ENCODE results near the gene GARIN6. TPM values are rescaled to one million over a fixed set of nuclear protein-coding genes. Genes with fewer than 3 reads are reported as not detected.
"Not testable (repeated sequence)": the region's sequence is repeated elsewhere in the genome, so short reads cannot be mapped to it uniquely, and the experiment has no call there.

The GARIN6 gene
- not detected in 2 replicates for total RNA-seq (2014; rRNA removed; shearing (Covaris generic); ENCODE audit: low replicate concordance)

DNA sequence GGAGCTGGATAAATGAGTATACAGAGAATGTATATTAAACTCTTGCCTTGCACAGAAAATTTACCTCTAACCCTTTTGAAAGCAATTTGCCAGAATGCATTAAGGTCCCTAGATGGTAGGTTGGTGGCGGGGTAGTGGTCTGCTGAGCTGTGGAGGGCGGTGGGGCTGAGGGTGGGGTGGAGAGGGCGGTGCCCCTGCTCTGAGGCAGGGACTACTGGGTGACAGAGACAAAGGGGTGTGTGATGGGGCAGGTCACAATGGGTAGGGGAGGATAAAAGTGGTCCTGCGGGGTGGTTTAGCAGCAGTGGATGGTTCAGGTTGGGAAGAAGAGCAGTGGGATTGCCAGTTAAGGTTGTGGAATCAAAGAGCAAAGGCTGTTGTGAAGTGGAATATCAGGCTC is at the start of gene GARIN6:
Gene GARIN6, plus strand, starts transcription at position 301 of the 400 bp plus-strand sequence. CDS start 422 bp downstream, outside the sequence.
- DNase-seq: no peak
- H3K36me3 ChIP-seq: no peaks in the 10 kb centered on the region
- H3K27me3 ChIP-seq: no peaks in the 10 kb centered on the region
- no peak within 1 kb of the TSS for H3K4me3 ChIP-seq
- no peaks in the 10 kb centered on the region for H3K9me3 ChIP-seq

GRCh38 chr12:99598785-99599184 is 48.8 kb upstream of the GARIN6 start:
- no peak for DNase-seq
- Histone ChIP-seq H3K27me3 (no peaks in the 10 kb centered on the region; the same call in 1 of the 2 replicates), H3K9me3 (no peaks in the 10 kb centered on the region), H3K36me3 (no peaks in the 10 kb centered on the region), H3K4me3 (no peak overlapping the region)

GRCh38 chr12:99600388-99600787 is 47.2 kb upstream of the GARIN6 start:
- Histone ChIP-seq H3K36me3 (no peaks in the 10 kb centered on the region), H3K9me3 (no peaks in the 10 kb centered on the region), H3K27me3 (no peaks in the 10 kb centered on the region; the same call in 1 of the 2 replicates), H3K4me3 (no peak overlapping the region)
- DNase-seq: no peak

- no peak overlapping the region for H3K4me3 ChIP-seq
- no peak for DNase-seq
- H3K27me3 ChIP-seq: no peaks in the 10 kb centered on the region
- H3K9me3 ChIP-seq: no peaks in the 10 kb centered on the region
- H3K36me3 ChIP-seq: no peaks in the 10 kb centered on the region
Observed at GRCh38 chr12:99609455-99610181, 37.9 kb upstream of the GARIN6 start.

DNA sequence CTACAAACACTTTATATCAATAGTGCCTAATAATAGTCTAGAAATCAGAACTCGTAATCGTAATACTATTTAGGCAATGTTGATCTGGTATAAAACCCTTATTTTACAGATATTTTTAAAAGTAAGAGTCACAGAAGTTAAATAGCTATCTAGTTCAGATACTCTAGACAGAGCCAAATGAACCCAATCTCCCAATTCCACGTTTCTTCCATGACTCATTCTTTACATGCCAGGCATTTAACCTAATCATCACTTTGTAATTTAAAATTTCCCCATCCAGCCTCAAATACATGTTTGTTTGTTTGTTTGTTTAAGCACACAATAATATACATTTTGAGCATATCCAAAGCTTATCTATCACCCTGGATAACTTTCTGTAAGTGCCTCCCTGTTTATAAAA is 36.4 kb upstream of the GARIN6 start:
- no peaks in the 10 kb centered on the region for H3K36me3 ChIP-seq
- no peak overlapping the region for H3K4me3 ChIP-seq
- H3K9me3 ChIP-seq: no peaks in the 10 kb centered on the region
- DNase-seq: no peak
- H3K27me3 ChIP-seq: no peaks in the 10 kb centered on the region

DNA sequence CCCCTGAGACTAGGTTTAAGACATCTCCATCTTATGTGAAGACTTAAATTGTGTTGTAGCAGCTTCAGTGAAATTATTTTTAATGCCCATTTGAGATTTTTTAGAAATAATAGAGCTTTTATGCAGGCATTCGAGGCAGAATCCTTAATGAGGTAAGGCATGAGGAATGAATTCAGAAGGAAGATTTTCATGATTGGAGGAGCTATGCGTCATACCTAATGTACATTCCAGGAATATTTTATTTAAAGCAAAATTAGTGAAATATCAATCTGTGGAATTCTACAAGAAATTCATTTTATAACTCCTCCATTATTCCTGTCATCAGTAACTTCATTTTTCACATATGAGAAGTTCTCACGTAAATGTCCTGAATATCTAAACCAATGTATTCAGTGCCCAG is 36.0 kb upstream of the GARIN6 start:
- DNase-seq: no peak
- H3K36me3 ChIP-seq: no peaks in the 10 kb centered on the region
- H3K27me3 ChIP-seq: no peaks in the 10 kb centered on the region
- no peak overlapping the region for H3K4me3 ChIP-seq
- H3K9me3 ChIP-seq: no peaks in the 10 kb centered on the region

DNA sequence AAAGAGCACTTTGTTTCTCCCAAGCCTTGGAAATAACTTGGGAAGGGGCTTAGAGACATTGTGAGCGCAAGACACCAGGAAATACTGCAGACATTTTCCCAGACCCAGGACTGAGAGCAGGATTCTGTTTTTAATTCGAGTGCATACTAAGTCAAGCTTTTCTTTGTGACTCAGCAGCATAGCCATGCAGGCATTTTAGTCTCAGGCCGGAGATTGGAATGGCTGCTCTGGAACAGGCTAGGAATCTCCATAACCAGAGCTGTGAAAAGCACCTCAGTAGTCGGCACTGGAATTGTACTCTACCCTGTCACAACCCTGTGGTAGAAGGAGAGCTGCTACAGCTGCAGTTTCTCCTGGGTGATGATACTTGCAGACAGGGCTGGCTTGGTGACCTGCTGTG is 28.9 kb upstream of the GARIN6 start:
- H3K4me3 ChIP-seq: no peak overlapping the region
- H3K27me3 ChIP-seq: no peaks in the 10 kb centered on the region
- DNase-seq: no peak

DNA sequence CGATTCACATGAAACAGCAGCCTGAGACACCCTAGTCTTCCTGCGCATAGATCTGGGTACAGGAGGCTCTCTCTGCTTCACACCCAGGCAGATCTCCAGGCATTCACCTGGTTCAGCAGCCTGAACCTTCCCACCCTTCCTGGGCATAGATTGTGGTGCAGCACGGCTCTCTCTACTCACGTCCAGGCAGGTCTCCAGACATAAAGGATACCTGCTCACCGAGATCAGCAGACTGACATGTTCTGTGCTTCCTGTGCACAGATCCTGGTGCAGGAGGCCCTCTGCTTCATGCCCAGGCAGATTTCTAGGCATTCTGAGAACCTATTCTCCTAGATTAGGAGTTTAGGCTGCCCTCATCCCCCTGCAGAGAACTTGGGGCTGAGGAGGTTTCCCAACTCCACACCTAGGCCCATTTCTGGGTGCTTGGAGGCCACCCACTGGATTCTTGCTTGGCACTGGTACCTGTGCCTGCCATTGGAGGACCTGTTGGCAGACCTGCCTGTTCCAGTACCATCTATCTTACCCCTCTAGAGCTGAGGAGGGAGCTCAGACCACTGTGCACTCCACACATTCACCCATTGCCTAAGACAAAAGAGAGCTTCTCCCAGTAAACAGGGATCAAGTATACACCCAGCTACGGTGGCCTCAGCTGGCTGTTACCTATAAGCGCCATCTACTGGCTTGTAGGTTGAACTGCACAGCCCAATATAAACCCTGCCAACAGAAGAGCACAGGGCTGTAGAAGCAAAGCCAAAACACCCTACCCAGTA is 28.0 kb upstream of the GARIN6 start:
- no peaks in the 10 kb centered on the region for H3K27me3 ChIP-seq
- H3K9me3 ChIP-seq: no peaks in the 10 kb centered on the region
- H3K36me3 ChIP-seq: no peaks in the 10 kb centered on the region
- no peak overlapping the region for H3K4me3 ChIP-seq
- DNase-seq: peak; percentile 19

More for the DNA sequence above, 28.9 kb upstream of the GARIN6 start:
- H3K9me3 ChIP-seq: no peaks in the 10 kb centered on the region
- no peaks in the 10 kb centered on the region for H3K36me3 ChIP-seq

- no peaks in the 10 kb centered on the region for H3K36me3 ChIP-seq
- H3K4me3 ChIP-seq: no peak overlapping the region
- no peaks in the 10 kb centered on the region for H3K9me3 ChIP-seq
- DNase-seq: no peak
- H3K27me3 ChIP-seq: no peaks in the 10 kb centered on the region
Observed at GRCh38 chr12:99620159-99620479, 27.4 kb upstream of the GARIN6 start.

GRCh38 chr12:99624591-99624990 is 23.0 kb upstream of the GARIN6 start:
- not testable (repeated sequence) for H3K9me3 ChIP-seq, H3K4me3 ChIP-seq, H3K36me3 ChIP-seq, H3K27me3 ChIP-seq, DNase-seq

GRCh38 chr12:99627459-99627858 is 20.1 kb upstream of the GARIN6 start:
- DNase-seq: no peak
- Histone ChIP-seq H3K4me3 (no peak overlapping the region), H3K27me3 (no peaks in the 10 kb centered on the region), H3K9me3 (no peaks in the 10 kb centered on the region), H3K36me3 (no peaks in the 10 kb centered on the region)

DNA sequence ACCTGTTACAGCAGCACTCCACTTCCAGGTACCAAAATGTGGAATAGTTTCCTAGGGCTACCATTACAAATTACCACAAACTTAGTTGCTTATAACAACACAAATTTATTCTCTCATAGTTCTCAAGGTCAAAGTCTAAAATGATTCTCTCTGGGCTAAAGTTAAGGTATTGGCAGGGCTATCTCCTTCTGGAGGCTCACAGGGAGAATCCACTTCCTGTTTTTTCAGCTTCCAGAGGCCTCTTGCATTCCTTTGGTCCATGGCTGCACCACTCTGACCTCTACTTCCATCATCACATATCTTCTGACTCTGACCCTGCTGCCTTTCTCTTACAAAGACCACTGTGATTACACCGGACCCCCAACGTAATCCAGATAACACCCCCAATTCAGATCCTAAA is 2.9 kb upstream of the GARIN6 start:
- Histone ChIP-seq H3K9me3 (no peaks in the 10 kb centered on the region), H3K4me3 (no peak overlapping the region), H3K36me3 (no peaks in the 10 kb centered on the region), H3K27me3 (no peaks in the 10 kb centered on the region)
- DNase-seq: no peak

DNA sequence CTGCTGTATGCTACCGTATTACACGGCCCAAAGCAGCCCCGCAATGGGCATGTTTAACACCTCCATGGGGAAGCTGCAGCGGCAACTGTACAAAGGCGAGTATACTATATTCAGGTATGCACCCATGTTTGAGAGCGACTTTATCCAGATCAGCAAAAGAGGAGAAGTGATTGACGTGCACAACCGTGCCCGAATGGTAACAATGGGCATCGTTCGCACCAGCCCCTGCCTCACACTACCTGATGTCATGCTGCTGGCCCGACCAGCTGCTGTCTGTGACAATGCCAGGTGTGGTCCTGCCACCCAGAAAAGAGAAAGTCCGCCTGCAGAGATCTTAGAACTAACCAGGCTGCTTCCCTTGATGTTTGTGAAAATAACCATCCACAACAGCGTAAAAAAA is 630 bp downstream of the GARIN6 start:
- DNase-seq: no peak
- Histone ChIP-seq H3K4me3 (no peak overlapping the region), H3K27me3 (no peaks in the 10 kb centered on the region), H3K9me3 (no peaks in the 10 kb centered on the region), H3K36me3 (no peaks in the 10 kb centered on the region)

DNA sequence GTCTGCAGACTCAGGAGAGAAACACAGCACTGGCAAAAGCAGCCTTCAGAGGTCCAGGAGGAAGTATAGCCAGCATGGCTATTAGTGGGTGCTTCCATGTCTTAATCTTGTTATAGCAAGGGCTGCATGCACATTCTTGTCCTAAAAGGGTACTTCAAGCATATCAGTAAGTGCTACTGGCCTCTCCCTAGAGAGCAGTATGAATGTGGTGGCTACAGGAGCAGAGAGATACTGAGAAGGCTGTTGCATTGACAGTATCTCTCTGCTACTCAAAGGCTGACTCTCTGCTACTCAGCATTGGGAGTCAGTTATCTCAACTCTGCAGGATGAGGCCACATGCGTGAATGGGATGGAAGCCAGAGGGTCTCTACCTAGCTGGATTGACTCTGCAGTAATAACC is 2.0 kb downstream of the GARIN6 start:
- DNase-seq: no peak
- no peaks in the 10 kb centered on the region for H3K27me3 ChIP-seq
- H3K4me3 ChIP-seq: no peak overlapping the region
- no peaks in the 10 kb centered on the region for H3K9me3 ChIP-seq
- no peaks in the 10 kb centered on the region for H3K36me3 ChIP-seq

GRCh38 chr12:99658671-99659349 is 11.3 kb downstream of the GARIN6 start:
- no peaks in the 10 kb centered on the region for H3K36me3 ChIP-seq
- H3K9me3 ChIP-seq: no peaks in the 10 kb centered on the region
- DNase-seq: no peak
- H3K4me3 ChIP-seq: no peak overlapping the region
- H3K27me3 ChIP-seq: no peaks in the 10 kb centered on the region

GRCh38 chr12:99670635-99671034 is 23.1 kb downstream of the GARIN6 start:
- no peak overlapping the region for H3K4me3 ChIP-seq
- no peaks in the 10 kb centered on the region for H3K36me3 ChIP-seq
- no peak for DNase-seq
- no peaks in the 10 kb centered on the region for H3K9me3 ChIP-seq
- H3K27me3 ChIP-seq: no peaks in the 10 kb centered on the region

DNA sequence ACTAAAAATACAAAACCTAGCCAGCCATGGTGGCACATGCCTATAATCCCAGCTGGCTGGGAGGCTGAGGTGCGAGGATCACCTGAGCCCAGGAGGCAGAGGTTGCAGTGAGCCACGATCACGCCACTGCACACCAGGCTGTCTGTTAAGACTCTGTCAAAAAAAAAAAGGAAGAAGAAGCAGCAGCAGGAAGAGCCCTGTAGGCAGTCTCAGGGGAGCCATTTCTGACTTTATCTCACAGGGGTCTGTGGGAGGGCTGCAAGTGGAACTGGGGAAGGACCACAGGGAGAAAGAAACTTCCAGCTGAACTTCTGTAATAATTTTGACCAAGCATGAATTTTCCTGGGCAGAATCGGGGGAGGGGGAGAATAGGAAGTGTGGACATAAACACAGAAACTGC is 32.7 kb downstream of the GARIN6 start:
- DNase-seq: no peak
- Histone ChIP-seq H3K9me3 (no peaks in the 10 kb centered on the region), H3K27me3 (no peaks in the 10 kb centered on the region; the same call in 1 of the 2 replicates), H3K4me3 (no peak overlapping the region), H3K36me3 (no peaks in the 10 kb centered on the region)
